GM13976 (cell line): Measurements from ENCODE around the gene IDI1.

Source experiments
- DNase-seq: peaks from one replicate; pipeline ENCODE4 v3.0.0; 2012; ENCODE audit warnings: low spot score
- CTCF ChIP-seq: IDR thresholded peaks from 2 replicates; pipeline ENCODE4 v1.5.1; 2012; ENCODE audit warnings: borderline replicate concordance, mild to moderate bottlenecking; ENCODE audit not compliant: insufficient read depth; ENCODE audit errors: extremely low read depth, missing control alignments, control extremely low read depth
- in situ Hi-C: fragments of 300-500 bp; cut with MboI; formaldehyde crosslinking; loops from one replicate; pipeline ENCODE4 v1.12.0; 2022; ENCODE audit warnings: low sequenced_read_pairs, mixed read lengths, inconsistent platforms; ENCODE audit not compliant: unreplicated experiment

The IDI1 gene

GRCh38 chr10:1063232-1063865, 14.4 kb upstream of the IDI1 start:
- in situ Hi-C loops: no loop called here
- no peak for TF ChIP-seq CTCF
- no peak for DNase-seq

DNA sequence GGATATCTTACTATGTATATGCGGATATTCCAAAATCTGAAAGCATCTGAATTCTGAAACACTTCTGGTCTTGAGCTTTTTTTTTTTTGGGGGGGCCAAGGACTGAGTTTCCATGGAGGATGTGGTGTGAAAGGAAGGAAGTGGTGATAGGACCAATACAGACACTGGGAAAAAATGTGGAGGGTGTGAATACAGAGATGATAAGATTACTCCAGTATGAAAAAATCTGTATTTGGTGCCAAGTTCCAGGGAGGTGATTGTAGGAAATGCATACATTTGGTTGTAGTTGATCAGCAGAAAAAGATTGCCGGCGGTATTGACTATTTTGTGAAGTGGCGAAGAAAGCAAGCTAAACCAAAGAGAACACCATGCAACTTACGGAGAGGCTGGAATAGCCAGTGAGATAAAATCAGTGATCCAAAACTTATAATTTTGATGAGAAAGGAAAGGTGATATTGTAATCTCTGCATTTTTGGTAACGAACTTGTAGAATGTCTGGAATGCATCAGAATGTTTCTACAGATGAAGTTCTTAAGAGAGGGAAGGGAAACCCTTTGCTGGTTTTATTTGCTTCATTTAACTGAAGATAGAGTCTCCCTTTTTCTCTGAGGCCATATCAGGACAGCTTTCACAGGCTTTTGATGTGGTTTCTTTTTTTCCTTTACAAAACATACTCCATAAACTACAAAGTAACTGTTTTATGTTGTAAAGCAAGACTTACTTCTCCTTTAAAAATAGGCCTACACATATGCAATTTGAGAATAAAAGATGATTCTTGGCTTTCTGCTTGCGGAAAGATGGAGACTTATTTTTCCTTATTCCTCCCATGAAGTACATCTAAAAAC, 13.2 kb upstream of the IDI1 start:
- TF ChIP-seq CTCF: no peak
- DNase-seq: no peak
- in situ Hi-C loops: no loop called here

DNA sequence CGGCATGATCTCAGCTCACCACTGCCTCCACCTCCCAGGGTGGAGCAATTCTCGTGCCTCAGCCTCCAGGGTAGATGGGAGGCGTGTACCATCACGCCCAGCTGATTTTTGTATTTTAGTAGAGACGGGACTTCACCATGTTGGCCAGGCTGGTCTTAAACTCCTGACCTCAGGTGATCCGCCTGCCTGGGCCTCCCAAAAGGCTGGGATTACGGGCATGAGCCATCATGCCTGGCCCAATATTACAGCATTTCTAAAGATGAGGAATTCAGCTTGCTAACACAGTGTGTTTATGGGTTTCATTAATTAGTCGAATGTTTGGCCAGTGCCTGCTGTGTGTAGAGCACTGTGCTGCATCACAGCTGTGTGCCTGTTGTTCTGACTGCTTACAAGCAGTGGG, 11.0 kb upstream of the IDI1 start:
- in situ Hi-C loops: no loop called here
- TF ChIP-seq CTCF: no peak
- DNase-seq: no peak

- DNase-seq: no peak
- TF ChIP-seq CTCF: no peak
- in situ Hi-C loops: no loop called here
Observed at GRCh38 chr10:1058017-1058416, 9.1 kb upstream of the IDI1 start.

DNA sequence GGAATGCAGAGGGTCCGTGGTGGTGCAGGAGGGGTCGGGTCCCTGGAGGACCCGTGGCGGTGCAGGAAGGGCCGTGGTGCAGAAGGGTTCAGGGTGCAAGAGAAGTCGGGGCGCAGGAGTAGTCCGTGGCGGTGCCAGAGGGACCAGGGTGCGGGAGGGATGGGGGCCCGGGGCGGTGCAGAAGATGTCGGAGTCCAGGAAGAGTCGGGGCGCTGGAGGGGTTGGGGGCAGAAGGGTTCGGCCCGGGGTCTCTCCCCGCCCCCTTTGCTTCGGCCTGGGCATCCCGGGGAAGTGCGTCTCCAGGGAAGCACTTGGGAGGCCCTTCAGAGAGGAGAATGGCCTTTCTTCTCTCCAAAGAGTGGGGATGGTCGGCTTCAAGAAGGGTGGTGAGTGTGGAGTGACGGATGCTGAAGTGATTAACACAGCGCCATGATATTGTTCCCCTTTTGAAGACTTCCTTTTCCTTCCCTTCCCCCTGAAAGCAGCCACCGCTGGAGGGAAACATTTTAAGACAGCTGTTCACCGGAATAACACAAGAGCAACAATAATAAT, 8.3 kb upstream of the IDI1 start:
- no peak for TF ChIP-seq CTCF
- in situ Hi-C loops: no loop called here
- peak; percentile 46 for DNase-seq

DNA sequence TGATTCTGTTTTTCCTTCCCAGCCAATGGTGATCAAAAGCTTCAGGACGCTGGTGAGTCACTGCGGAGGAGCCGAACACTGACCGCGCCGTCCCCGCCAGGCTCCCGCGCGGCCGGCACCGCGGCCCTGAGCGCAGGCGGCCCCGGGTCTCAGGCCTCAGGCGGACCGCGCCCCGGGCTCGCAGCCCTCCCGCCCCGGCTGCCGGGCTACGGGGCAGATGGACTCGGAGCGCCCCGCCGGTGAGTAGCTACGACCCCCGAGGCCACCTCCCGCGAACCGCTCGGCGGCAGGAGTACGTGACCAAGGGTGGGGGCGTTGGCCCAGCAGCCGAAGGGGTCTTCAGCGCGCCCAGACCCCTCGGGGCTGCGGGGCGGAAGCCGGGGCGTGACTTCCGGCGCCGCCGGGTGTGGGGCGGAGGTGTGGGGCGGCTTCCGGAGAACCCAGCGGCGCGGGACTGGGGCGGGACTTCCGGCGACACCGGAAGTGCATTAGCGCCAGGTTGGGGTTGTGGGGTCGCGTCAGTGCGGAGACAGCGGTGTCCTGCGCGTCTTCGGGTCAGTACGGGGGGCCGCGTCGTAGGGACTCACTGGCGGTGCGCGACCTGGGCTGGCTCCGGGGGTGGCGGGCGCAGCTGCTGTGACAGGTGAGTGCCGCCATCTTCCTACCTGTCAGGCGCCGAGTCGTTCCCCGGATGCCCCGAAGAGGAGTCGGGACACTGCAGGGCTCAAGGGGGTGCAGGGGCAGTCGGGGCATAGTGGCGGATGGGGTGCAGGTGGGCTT, 7.6 kb upstream of the IDI1 start, which contains the start of gene WDR37:
TSS of gene WDR37 (plus strand) at position 60 of the 780 bp plus-strand sequence. CDS start 15,771 bp downstream, outside the sequence.
- TF ChIP-seq CTCF: no peak
- DNase-seq: peak; percentile 96
- in situ Hi-C loops: no loop called here
